ENCODE measurements around the gene SNRK.

Gene SNRK

GRCh38 chr3:43257850-43258249 lies 28.5 kb upstream of the SNRK start:
- POLR2A ChIA-PET = no interaction called here
- Histone ChIP-seq H3K27ac (ENCODE audit: extremely low read depth, low read depth, low read length) (no peak overlapping the region), H3K4me3 (ENCODE audit: low read depth, low read length) (no peak overlapping the region), H3K9me3 (ENCODE audit: control insufficient read depth, insufficient read depth, low read depth, low read length) (no peaks in the 10 kb centered on the region), H3K4me1 (ENCODE audit: control insufficient read depth, insufficient read depth, low read length) (no peaks in the 10 kb centered on the region), H3K36me3 (ENCODE audit: control insufficient read depth in 2 of 2, insufficient read depth in 1 of 2, low read length in 2 of 2) (no peaks in the 10 kb centered on the region)
- CTCF ChIA-PET = no interaction called here
- no peak for TF ChIP-seq ZSCAN4 (tag by site-specific recombination; IDR thresholded peaks at IDR 0.05)
- TF ChIP-seq INSM2 (tag by site-specific recombination; IDR thresholded peaks at IDR 0.05) = no peak
- no peak for TF ChIP-seq ZFP3 (tag by site-specific recombination; IDR thresholded peaks at IDR 0.05; ENCODE audit: low read depth)
- no peak for TF ChIP-seq SETDB1 (IDR thresholded peaks at IDR 0.05; ENCODE audit: insufficient read length, low read length)
- TF ChIP-seq ZNF341 (tag by site-specific recombination; IDR thresholded peaks at IDR 0.05; ENCODE audit: low read depth) = no peak
- TF ChIP-seq ZNF670 (tag by site-specific recombination; IDR thresholded peaks at IDR 0.05; ENCODE audit: low read depth) = no peak
- TF ChIP-seq ZFHX2 (tag by site-specific recombination; conservative IDR thresholded peaks at IDR 0.05) = no peak
- no peak for TF ChIP-seq GLIS2 (tag by site-specific recombination; IDR thresholded peaks at IDR 0.05)

- Histone ChIP-seq H3K27ac (ENCODE audit: extremely low read depth, low read depth, low read length) (no peak overlapping the region), H3K4me3 (ENCODE audit: low read depth, low read length) (no peak overlapping the region), H3K4me1 (ENCODE audit: control insufficient read depth, insufficient read depth, low read length) (no peaks in the 10 kb centered on the region), H3K36me3 (ENCODE audit: control insufficient read depth in 2 of 2, insufficient read depth in 1 of 2, low read length in 2 of 2) (no peaks in the 10 kb centered on the region), H3K9me3 (ENCODE audit: control insufficient read depth, insufficient read depth, low read depth, low read length) (no peaks in the 10 kb centered on the region)
- ChIA-PET POLR2A (no interaction called here), CTCF (interaction anchor here (0.6 kb wide), 1 partner anchor 26 kb away, joined by 3 read pairs; no protein-coding TSS in a partner anchor)
- TF ChIP-seq ZBTB6 (tag by site-specific recombination; IDR thresholded peaks at IDR 0.05) = no peak
- TF ChIP-seq ZBTB17 (tag by site-specific recombination; IDR thresholded peaks at IDR 0.05) = no peak
- no peak for TF ChIP-seq ZNF785 (tag by site-specific recombination; IDR thresholded peaks at IDR 0.05)
- TF ChIP-seq ZSCAN16 (tag by site-specific recombination; IDR thresholded peaks at IDR 0.05) = no peak
- TF ChIP-seq MYNN (tag by site-specific recombination; IDR thresholded peaks at IDR 0.05; ENCODE audit: borderline replicate concordance) = no peak
- no peak for TF ChIP-seq WT1 (tag by site-specific recombination; IDR thresholded peaks at IDR 0.05)
- no peak for TF ChIP-seq ZNF514 (tag by site-specific recombination; IDR thresholded peaks at IDR 0.05)
- TF ChIP-seq ZNF777 (tag by site-specific recombination; IDR thresholded peaks at IDR 0.05; ENCODE audit: borderline replicate concordance) = no peak
Observed at GRCh38 chr3:43259626-43260025, 26.7 kb upstream of the SNRK start.

- no peaks in the 10 kb centered on the region for H3K36me3 ChIP-seq (ENCODE audit: control insufficient read depth in 2 of 2, insufficient read depth in 1 of 2, low read length in 2 of 2)
- no peaks in the 10 kb centered on the region for H3K9me3 ChIP-seq (ENCODE audit: control insufficient read depth, insufficient read depth, low read depth, low read length)
- no peak overlapping the region for H3K27ac ChIP-seq (ENCODE audit: extremely low read depth, low read depth, low read length)
- POLR2A ChIA-PET = no interaction called here
- no peaks in the 10 kb centered on the region for H3K4me1 ChIP-seq (ENCODE audit: control insufficient read depth, insufficient read depth, low read length)
- CTCF ChIA-PET = interaction anchor here (0.6 kb wide), 1 partner anchor 330 kb away, joined by 3 read pairs; no protein-coding TSS in a partner anchor
- no peak overlapping the region for H3K4me3 ChIP-seq (ENCODE audit: low read depth, low read length)
- TF ChIP-seq HIC1 (tag by site-specific recombination; IDR thresholded peaks at IDR 0.05) (no peak), REPIN1 (tag by site-specific recombination; IDR thresholded peaks at IDR 0.05; ENCODE audit: low read depth) (no peak), RBAK (tag by site-specific recombination; IDR thresholded peaks at IDR 0.05) (no peak), ZNF174 (tag by site-specific recombination; IDR thresholded peaks at IDR 0.05) (no peak), ZNF704 (tag by site-specific recombination; IDR thresholded peaks at IDR 0.05) (no peak), HOXC10 (CRISPR knock-in tag; IDR thresholded peaks at IDR 0.05) (no peak), HOXD13 (CRISPR knock-in tag; IDR thresholded peaks at IDR 0.05; ENCODE audit: borderline replicate concordance) (no peak), ZBTB10 (tag by site-specific recombination; IDR thresholded peaks at IDR 0.05) (no peak)
Observed at GRCh38 chr3:43260412-43260811, 25.9 kb upstream of the SNRK start.

Data from HEK293 (cell line).